Panc1 (cell line): Measurements from ENCODE around the gene CA10. TPM values are rescaled to one million over a fixed set of nuclear protein-coding genes. Genes with fewer than 3 reads are reported as not detected.

ENCODE experiments used
- ATAC-seq: fragments of 200-7000 bp; cut with Tn5 transposase; 2 replicates; pipeline ENCODE4 v1.9.1; 2020; ENCODE audit warnings: mild to moderate bottlenecking, moderate library complexity
- BruUV-seq: library from RNA; stranded (reverse); fragments of 400-500 nt; replicated peaks from 2 replicates; lab custom pipeline; 2021; lab: Mats Ljungman, UMichigan
- CTCF ChIA-PET: fragments of 300-600 bp; sonication (Branson Sonifier 250); formaldehyde crosslinking; loops from one replicate; lab custom pipeline; 2022; ENCODE audit warnings: antibody characterized with exemption; lab: Charles Lee
- POLR2A ChIA-PET: fragments of 300-600 bp; sonication (Branson Sonifier 250); formaldehyde crosslinking; loops from one replicate; lab custom pipeline; 2022; ENCODE audit warnings: antibody characterized with exemption; lab: Charles Lee
- DNase-seq: peaks from one replicate; pipeline ENCODE4 v3.0.0-alpha.2; 2010; ENCODE audit warnings: low read depth, low spot score
- H3K27ac ChIP-seq: 2 replicates; pipeline ENCODE4 v1.5.1; 2011; ENCODE audit warnings: mild to moderate bottlenecking, low read length, inconsistent platforms
- H3K27me3 ChIP-seq: fragments of 200-500 bp; sonication (Bioruptor generic); 2 replicates; pipeline ENCODE4 v1.6.0; 2014; ENCODE audit warnings: low read length, inconsistent platforms; ENCODE audit not compliant: control insufficient read depth, insufficient read depth
- H3K36me3 ChIP-seq: fragments of 200-500 bp; sonication (Bioruptor generic); 2 replicates; pipeline ENCODE4 v1.5.1; 2014; ENCODE audit warnings: inconsistent platforms, mild to moderate bottlenecking, low read length, moderate library complexity; ENCODE audit not compliant: control insufficient read depth, insufficient read depth
- H3K4me1 ChIP-seq: 2 replicates; pipeline ENCODE4 v1.5.1; 2011; ENCODE audit warnings: inconsistent platforms, mild to moderate bottlenecking, low read length, moderate library complexity; ENCODE audit not compliant: control insufficient read depth, insufficient read depth
- H3K4me3 ChIP-seq, 2 experiments: 2 replicates each; pipeline ENCODE4 v1.5.1; 2011 to 2012; ENCODE audit warnings: low read depth in 2 of 2, low read length in 2 of 2, mild to moderate bottlenecking in 2 of 2, inconsistent platforms in 1 of 2, moderate library complexity in 1 of 2
- H3K9me3 ChIP-seq: fragments of 200-500 bp; sonication (Bioruptor generic); 2 replicates; pipeline ENCODE4 v1.5.1; 2014; ENCODE audit warnings: low read depth, mild to moderate bottlenecking, inconsistent platforms, low read length, moderate library complexity; ENCODE audit not compliant: control insufficient read depth, insufficient read depth
- POLR2AphosphoS5 ChIP-seq: IDR thresholded peaks from 2 replicates; pipeline ENCODE4 v1.6.1; 2012; ENCODE audit warnings: mild to moderate bottlenecking, low read depth, low read length, moderate library complexity
- SIN3A ChIP-seq: IDR thresholded peaks from 2 replicates; pipeline ENCODE4 v1.6.1; 2012; ENCODE audit warnings: low read depth, mild to moderate bottlenecking, low read length, moderate library complexity, borderline replicate concordance; ENCODE audit not compliant: insufficient read depth
- TCF7L2 ChIP-seq: IDR thresholded peaks from 2 replicates; pipeline ENCODE4 v1.6.1; 2011; ENCODE audit warnings: mild to moderate bottlenecking, low read depth, low read length, inconsistent platforms
- in situ Hi-C: cut with HindIII; loops from 2 replicates; pipeline ENCODE4 v1.10.0; 2016; ENCODE audit warnings: low sequenced_read_pairs, low pct_unique_long_range_greater_than_20kb
- intact Hi-C: fragments of 100-400 bp; cut with micrococcal nuclease; formaldehyde crosslinking; loops from one replicate; pipeline ENCODE4 v1.10.0; 2022; ENCODE audit not compliant: unreplicated experiment
- total RNA-seq: library from RNA; stranded (reverse); gene quantifications from one replicate; pipeline ENCODE4 v1.2.1, GENCODE V29; 2021; ENCODE audit not compliant: unreplicated experiment
- TF ChIP-seq, protein P1 (sequence below), 2 experiments: IDR thresholded peaks; 2 replicates each; pipeline ENCODE4 v1.6.1; 2011 to 2012; ENCODE audit warnings: low read depth in 2 of 2, control low read depth in 1 of 2, low read length in 1 of 2, mild to moderate bottlenecking in 1 of 2, moderate library complexity in 1 of 2; ENCODE audit not compliant: insufficient read depth in 1 of 2
- TF ChIP-seq, protein P2 (sequence below): fragments of 450-650 bp; IDR thresholded peaks from 2 replicates; pipeline ENCODE4 v1.5.1; 2017; ENCODE audit warnings: mild to moderate bottlenecking

CA10 gene
- total RNA-seq, 1 experiment from 2014 or later: not detected

DNA sequence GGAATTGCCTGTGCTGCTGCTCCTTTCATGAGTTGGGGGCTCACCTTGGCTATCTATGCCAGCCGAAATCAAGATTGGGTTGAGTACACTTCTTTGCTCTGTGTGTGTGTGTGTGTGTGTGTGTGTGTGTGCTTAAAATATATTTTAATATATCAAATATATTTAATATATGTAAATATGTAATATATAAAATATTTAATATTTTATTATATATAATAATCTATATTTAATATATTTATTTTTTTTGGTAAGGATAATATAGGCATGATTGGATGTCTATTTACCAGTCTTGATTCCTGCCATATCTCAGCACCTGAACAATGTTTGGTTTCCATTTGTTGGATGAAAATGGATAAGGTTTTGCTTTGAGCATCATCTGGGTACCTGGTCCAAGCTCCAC lies 399.3 kb downstream of the CA10 start:
- no peaks in the 10 kb centered on the region for H3K36me3 ChIP-seq
- intact Hi-C loops: no loop called here
- CTCF ChIA-PET: no interaction called here

DNA sequence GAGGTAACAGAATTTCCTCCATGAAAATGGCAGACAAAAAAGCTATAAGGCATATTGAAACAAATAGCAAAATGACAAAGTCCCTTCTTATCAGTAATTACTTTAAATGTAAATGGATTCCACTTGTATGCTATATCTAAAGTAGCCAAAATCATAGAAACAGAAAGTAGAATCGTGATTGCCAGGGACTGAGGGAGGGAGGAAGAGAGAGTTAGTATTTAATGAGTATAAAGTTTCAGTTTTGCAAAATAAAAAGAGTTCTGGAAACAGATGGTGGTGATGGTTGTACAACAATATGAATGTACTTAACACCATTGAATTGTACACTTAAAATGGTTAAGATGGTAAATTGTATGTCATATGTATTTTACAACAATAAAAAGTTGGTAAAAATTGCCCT lies 407.4 kb downstream of the CA10 start:
- DNase-seq: no peak
- Histone ChIP-seq H3K27ac (no peak overlapping the region), H3K4me3 (no peak overlapping the region), H3K4me1 (no peaks in the 10 kb centered on the region), H3K27me3 (no peaks in the 10 kb centered on the region), H3K36me3 (no peaks in the 10 kb centered on the region), H3K9me3 (no peaks in the 10 kb centered on the region)
- in situ Hi-C loops: no loop called here
- no TSS peak for BruUV-seq
- TF ChIP-seq, protein P1, sequence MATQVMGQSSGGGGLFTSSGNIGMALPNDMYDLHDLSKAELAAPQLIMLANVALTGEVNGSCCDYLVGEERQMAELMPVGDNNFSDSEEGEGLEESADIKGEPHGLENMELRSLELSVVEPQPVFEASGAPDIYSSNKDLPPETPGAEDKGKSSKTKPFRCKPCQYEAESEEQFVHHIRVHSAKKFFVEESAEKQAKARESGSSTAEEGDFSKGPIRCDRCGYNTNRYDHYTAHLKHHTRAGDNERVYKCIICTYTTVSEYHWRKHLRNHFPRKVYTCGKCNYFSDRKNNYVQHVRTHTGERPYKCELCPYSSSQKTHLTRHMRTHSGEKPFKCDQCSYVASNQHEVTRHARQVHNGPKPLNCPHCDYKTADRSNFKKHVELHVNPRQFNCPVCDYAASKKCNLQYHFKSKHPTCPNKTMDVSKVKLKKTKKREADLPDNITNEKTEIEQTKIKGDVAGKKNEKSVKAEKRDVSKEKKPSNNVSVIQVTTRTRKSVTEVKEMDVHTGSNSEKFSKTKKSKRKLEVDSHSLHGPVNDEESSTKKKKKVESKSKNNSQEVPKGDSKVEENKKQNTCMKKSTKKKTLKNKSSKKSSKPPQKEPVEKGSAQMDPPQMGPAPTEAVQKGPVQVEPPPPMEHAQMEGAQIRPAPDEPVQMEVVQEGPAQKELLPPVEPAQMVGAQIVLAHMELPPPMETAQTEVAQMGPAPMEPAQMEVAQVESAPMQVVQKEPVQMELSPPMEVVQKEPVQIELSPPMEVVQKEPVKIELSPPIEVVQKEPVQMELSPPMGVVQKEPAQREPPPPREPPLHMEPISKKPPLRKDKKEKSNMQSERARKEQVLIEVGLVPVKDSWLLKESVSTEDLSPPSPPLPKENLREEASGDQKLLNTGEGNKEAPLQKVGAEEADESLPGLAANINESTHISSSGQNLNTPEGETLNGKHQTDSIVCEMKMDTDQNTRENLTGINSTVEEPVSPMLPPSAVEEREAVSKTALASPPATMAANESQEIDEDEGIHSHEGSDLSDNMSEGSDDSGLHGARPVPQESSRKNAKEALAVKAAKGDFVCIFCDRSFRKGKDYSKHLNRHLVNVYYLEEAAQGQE (IDR thresholded peaks at IDR 0.05; ENCODE audit: insufficient read depth in 1 of 2, low read depth in 2 of 2, low read length in 1 of 2): no peak
- TF ChIP-seq, protein P2, sequence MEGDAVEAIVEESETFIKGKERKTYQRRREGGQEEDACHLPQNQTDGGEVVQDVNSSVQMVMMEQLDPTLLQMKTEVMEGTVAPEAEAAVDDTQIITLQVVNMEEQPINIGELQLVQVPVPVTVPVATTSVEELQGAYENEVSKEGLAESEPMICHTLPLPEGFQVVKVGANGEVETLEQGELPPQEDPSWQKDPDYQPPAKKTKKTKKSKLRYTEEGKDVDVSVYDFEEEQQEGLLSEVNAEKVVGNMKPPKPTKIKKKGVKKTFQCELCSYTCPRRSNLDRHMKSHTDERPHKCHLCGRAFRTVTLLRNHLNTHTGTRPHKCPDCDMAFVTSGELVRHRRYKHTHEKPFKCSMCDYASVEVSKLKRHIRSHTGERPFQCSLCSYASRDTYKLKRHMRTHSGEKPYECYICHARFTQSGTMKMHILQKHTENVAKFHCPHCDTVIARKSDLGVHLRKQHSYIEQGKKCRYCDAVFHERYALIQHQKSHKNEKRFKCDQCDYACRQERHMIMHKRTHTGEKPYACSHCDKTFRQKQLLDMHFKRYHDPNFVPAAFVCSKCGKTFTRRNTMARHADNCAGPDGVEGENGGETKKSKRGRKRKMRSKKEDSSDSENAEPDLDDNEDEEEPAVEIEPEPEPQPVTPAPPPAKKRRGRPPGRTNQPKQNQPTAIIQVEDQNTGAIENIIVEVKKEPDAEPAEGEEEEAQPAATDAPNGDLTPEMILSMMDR: no peak
- no peak for TF ChIP-seq POLR2AphosphoS5
- no peak for TF ChIP-seq SIN3A
- TF ChIP-seq TCF7L2: no peak
- POLR2A ChIA-PET: no interaction called here
- intact Hi-C loops: no loop called here
- CTCF ChIA-PET: no interaction called here
- ATAC-seq: no peak

More for the DNA sequence above, 399.3 kb downstream of the CA10 start:
- in situ Hi-C loops: no loop called here
- Histone ChIP-seq H3K27me3 (no peaks in the 10 kb centered on the region), H3K4me1 (no peaks in the 10 kb centered on the region), H3K9me3 (no peaks in the 10 kb centered on the region), H3K27ac (no peak overlapping the region), H3K4me3 (no peak overlapping the region)
- POLR2A ChIA-PET: no interaction called here
- BruUV-seq: no TSS peak
- ATAC-seq (no peak), DNase-seq (no peak)
- TF ChIP-seq, protein P1 (IDR thresholded peaks at IDR 0.05; ENCODE audit: insufficient read depth in 1 of 2, low read depth in 2 of 2, low read length in 1 of 2): no peak
- TF ChIP-seq POLR2AphosphoS5: no peak
- TF ChIP-seq SIN3A: no peak
